Osteocyte (in vitro differentiated cells): ENCODE measurements around the gene NCOA3. TPM values are rescaled to one million over a fixed set of nuclear protein-coding genes. Genes with fewer than 3 reads are reported as not detected.

Source experiments
- DNase-seq: peaks from one replicate; pipeline ENCODE4 v3.0.0; 2021; ENCODE audit warnings: mixed read lengths; ENCODE audit not compliant: unreplicated experiment; ENCODE audit errors: extremely low spot score
- H3K27ac Mint-ChIP-seq: one replicate; pipeline ENCODE4 v1.8.0; 2021; ENCODE audit warnings: mild to moderate bottlenecking, mixed read lengths; ENCODE audit not compliant: unreplicated experiment
- H3K27me3 Mint-ChIP-seq: one replicate; pipeline ENCODE4 v1.8.0; 2021; ENCODE audit warnings: mixed read lengths; ENCODE audit not compliant: unreplicated experiment
- H3K36me3 Mint-ChIP-seq: one replicate; pipeline ENCODE4 v1.8.0; 2021; ENCODE audit warnings: mixed read lengths; ENCODE audit not compliant: unreplicated experiment
- H3K4me1 Mint-ChIP-seq: one replicate; pipeline ENCODE4 v1.8.0; 2021; ENCODE audit warnings: mixed read lengths; ENCODE audit not compliant: unreplicated experiment
- H3K4me3 Mint-ChIP-seq: one replicate; pipeline ENCODE4 v1.8.0; 2021; ENCODE audit warnings: mild to moderate bottlenecking, moderate library complexity, mixed read lengths; ENCODE audit not compliant: unreplicated experiment
- H3K9me3 Mint-ChIP-seq: one replicate; pipeline ENCODE4 v1.8.0; 2021; ENCODE audit warnings: mixed read lengths; ENCODE audit not compliant: unreplicated experiment
- CTCF ChIP-seq: fragments of 200-600 bp; sonication (generic); IDR thresholded peaks from 2 replicates; pipeline ENCODE4 v1.5.0; 2021; ENCODE audit warnings: antibody characterized with exemption, mild to moderate bottlenecking, moderate library complexity
- long read RNA-seq: library from polyadenylated mRNA; unstranded; transcript quantifications from one replicate; pipeline ENCODE4 v2.0.0, GENCODE V29; 2021
- total RNA-seq: library from RNA; stranded (reverse); gene quantifications from 2 replicates; pipeline ENCODE4 v1.2.1, GENCODE V29; 2021

The NCOA3 gene
- 75.9 and 77.5 TPM in 2 replicates for total RNA-seq
- long read RNA-seq, partial matches to known transcripts: 24 of 48 reads
- long read RNA-seq, other reads (novel, unspliced or antisense): 24 of 48 reads

GRCh38 chr20:47501482-47502270 lies at the start of gene NCOA3:
Gene NCOA3, plus strand, starts transcription at chr20:47501887. Its CDS starts 120,361 bp downstream, at chr20:47622248.
- H3K27ac Mint-ChIP-seq: peak within 1 kb of the TSS; percentile 98
- no peaks in the 10 kb centered on the region for H3K9me3 Mint-ChIP-seq
- peaks cover 34% of the 10 kb centered on the region for H3K4me1 Mint-ChIP-seq
- TF ChIP-seq CTCF: peak; percentile 55
- H3K4me3 Mint-ChIP-seq: peak within 1 kb of the TSS; percentile 99
- no peaks in the 10 kb centered on the region for H3K36me3 Mint-ChIP-seq
- DNase-seq: peak; percentile 97
- H3K27me3 Mint-ChIP-seq: no peaks in the 10 kb centered on the region

- H3K9me3 Mint-ChIP-seq: no peaks in the 10 kb centered on the region
- H3K27ac Mint-ChIP-seq: peak overlapping the region; percentile 72
- TF ChIP-seq CTCF: no peak
- peaks cover 5% of the 10 kb centered on the region for H3K36me3 Mint-ChIP-seq
- no peak overlapping the region for H3K4me3 Mint-ChIP-seq
- DNase-seq: no peak
- H3K4me1 Mint-ChIP-seq: peaks cover 29% of the 10 kb centered on the region
- H3K27me3 Mint-ChIP-seq: no peaks in the 10 kb centered on the region
Measured at GRCh38 chr20:47452736-47453161, 48.9 kb upstream of the NCOA3 start.

GRCh38 chr20:47453167-47453782 lies 48.4 kb upstream of the NCOA3 start:
- TF ChIP-seq CTCF: no peak
- Mint-ChIP-seq H3K9me3 (no peaks in the 10 kb centered on the region), H3K27me3 (no peaks in the 10 kb centered on the region), H3K27ac (peak overlapping the region; percentile 72), H3K4me3 (no peak overlapping the region), H3K4me1 (peaks cover 29% of the 10 kb centered on the region), H3K36me3 (peaks cover 5% of the 10 kb centered on the region)
- DNase-seq: no peak

GRCh38 chr20:47454298-47455132 lies 47.2 kb upstream of the NCOA3 start:
- peaks cover 5% of the 10 kb centered on the region for H3K36me3 Mint-ChIP-seq
- no peaks in the 10 kb centered on the region for H3K9me3 Mint-ChIP-seq
- TF ChIP-seq CTCF: no peak
- peak overlapping the region; percentile 45 for H3K27ac Mint-ChIP-seq
- peaks cover 29% of the 10 kb centered on the region for H3K4me1 Mint-ChIP-seq
- DNase-seq: no peak
- no peaks in the 10 kb centered on the region for H3K27me3 Mint-ChIP-seq
- no peak overlapping the region for H3K4me3 Mint-ChIP-seq
